GM12878 (cell line): ENCODE data around the gene S100A3.

Experiments
- EED ChIP-seq: sonication (generic); IDR thresholded peaks from 2 replicates; pipeline ENCODE4 v1.6.1; 2016; ENCODE audit warnings: antibody characterized with exemption, low read depth
- MYB ChIP-seq: fragments of 150-350 bp; IDR thresholded peaks from 2 replicates; pipeline ENCODE4 v1.6.1; 2014; ENCODE audit warnings: mild to moderate bottlenecking, low read depth, low read length, borderline replicate concordance
- PAX8 ChIP-seq: fragments of 450-650 bp; IDR thresholded peaks from 2 replicates; pipeline ENCODE4 v1.6.1; 2017; ENCODE audit warnings: mild to moderate bottlenecking, moderate library complexity
- POLR2A ChIP-seq: IDR thresholded peaks from 2 replicates; pipeline ENCODE4 v1.6.1; 2011; ENCODE audit warnings: low read depth, mild to moderate bottlenecking, low read length
- SPI1 ChIP-seq: IDR thresholded peaks from 2 replicates; pipeline ENCODE4 v1.6.1; 2011; ENCODE audit warnings: low read depth, mild to moderate bottlenecking, low read length, moderate library complexity, borderline replicate concordance; ENCODE audit not compliant: insufficient read depth
- ZNF687 ChIP-seq: fragments of 450-650 bp; IDR thresholded peaks from 2 replicates; pipeline ENCODE4 v1.6.1; 2017; ENCODE audit warnings: mild to moderate bottlenecking, moderate library complexity
- ZZZ3 ChIP-seq: IDR thresholded peaks from 2 replicates; pipeline ENCODE4 v1.6.1; 2011; ENCODE audit warnings: low read depth; ENCODE audit not compliant: control insufficient read depth, insufficient read length
- TF ChIP-seq, protein P1 (sequence below), 3 experiments: IDR thresholded peaks in 2 of 3; conservative IDR thresholded peaks in 1 of 3; 2 replicates each; pipeline ENCODE4 v1.5.1; 2011; ENCODE audit warnings: low read depth in 3 of 3, low read length in 3 of 3, mild to moderate bottlenecking in 3 of 3, control low read depth in 2 of 3, moderate library complexity in 2 of 3, inconsistent platforms in 1 of 3, mixed read lengths in 1 of 3; ENCODE audit not compliant: control insufficient read depth in 2 of 3, insufficient read depth in 1 of 3; ENCODE audit errors: extremely low read depth in 1 of 3

GRCh38 chr1:153509036-153509435 is 40.0 kb downstream of the S100A3 start:
- no peak for TF ChIP-seq MYB
- no peak for TF ChIP-seq SPI1
- TF ChIP-seq POLR2A: no peak
- TF ChIP-seq PAX8: no peak
- TF ChIP-seq, protein P1, sequence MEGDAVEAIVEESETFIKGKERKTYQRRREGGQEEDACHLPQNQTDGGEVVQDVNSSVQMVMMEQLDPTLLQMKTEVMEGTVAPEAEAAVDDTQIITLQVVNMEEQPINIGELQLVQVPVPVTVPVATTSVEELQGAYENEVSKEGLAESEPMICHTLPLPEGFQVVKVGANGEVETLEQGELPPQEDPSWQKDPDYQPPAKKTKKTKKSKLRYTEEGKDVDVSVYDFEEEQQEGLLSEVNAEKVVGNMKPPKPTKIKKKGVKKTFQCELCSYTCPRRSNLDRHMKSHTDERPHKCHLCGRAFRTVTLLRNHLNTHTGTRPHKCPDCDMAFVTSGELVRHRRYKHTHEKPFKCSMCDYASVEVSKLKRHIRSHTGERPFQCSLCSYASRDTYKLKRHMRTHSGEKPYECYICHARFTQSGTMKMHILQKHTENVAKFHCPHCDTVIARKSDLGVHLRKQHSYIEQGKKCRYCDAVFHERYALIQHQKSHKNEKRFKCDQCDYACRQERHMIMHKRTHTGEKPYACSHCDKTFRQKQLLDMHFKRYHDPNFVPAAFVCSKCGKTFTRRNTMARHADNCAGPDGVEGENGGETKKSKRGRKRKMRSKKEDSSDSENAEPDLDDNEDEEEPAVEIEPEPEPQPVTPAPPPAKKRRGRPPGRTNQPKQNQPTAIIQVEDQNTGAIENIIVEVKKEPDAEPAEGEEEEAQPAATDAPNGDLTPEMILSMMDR (IDR thresholded peaks at IDR 0.05 in 2 of 3, conservative IDR thresholded peaks at IDR 0.05 in 1 of 3; ENCODE audit: control insufficient read depth in 2 of 3, extremely low read depth in 1 of 3, insufficient read depth in 1 of 3, low read depth in 3 of 3, low read length in 3 of 3): no peak
- no peak for TF ChIP-seq ZZZ3
- no peak for TF ChIP-seq ZNF687
- TF ChIP-seq EED: no peak
